ENCODE results near the gene HM13.
A peak's percentile ranks its signal among the peaks of the same experiment; 100 is the strongest.

HM13 gene

GRCh38 chr20:31579941-31580651 is 65.9 kb downstream of the HM13 start:
- TF ChIP-seq CEBPB (IDR thresholded peaks at IDR 0.05) = peak; percentile 71

GRCh38 chr20:31580706-31581105 is 66.5 kb downstream of the HM13 start:
- TF ChIP-seq TEAD4 (IDR thresholded peaks at IDR 0.05) (no peak), CREB1 (IDR thresholded peaks at IDR 0.05; ENCODE audit: low read depth) (no peak), YY1 (IDR thresholded peaks at IDR 0.05; ENCODE audit: low read depth) (no peak), REST (IDR thresholded peaks at IDR 0.05; ENCODE audit: low read depth) (no peak), RAD21 (IDR thresholded peaks at IDR 0.05; ENCODE audit: low read depth) (no peak), MAX (IDR thresholded peaks at IDR 0.05) (no peak), USF1 (IDR thresholded peaks at IDR 0.05) (no peak), TAF1 (IDR thresholded peaks at IDR 0.05; ENCODE audit: low read depth) (no peak), EGR1 (IDR thresholded peaks at IDR 0.05) (no peak), ZBTB7A (IDR thresholded peaks at IDR 0.05; ENCODE audit: low read depth) (no peak), FOXM1 (IDR thresholded peaks at IDR 0.05; ENCODE audit: borderline replicate concordance, low read depth) (no peak), CEBPB (IDR thresholded peaks at IDR 0.05) (no peak), NFIC (IDR thresholded peaks at IDR 0.05) (no peak), EP300 (IDR thresholded peaks at IDR 0.05; ENCODE audit: borderline replicate concordance) (no peak), TCF12 (IDR thresholded peaks at IDR 0.05; ENCODE audit: low read depth) (no peak)

GRCh38 chr20:31581391-31581790 is 67.1 kb downstream of the HM13 start:
- no peak for TF ChIP-seq CEBPB (IDR thresholded peaks at IDR 0.05)
- no peak for TF ChIP-seq TEAD4 (IDR thresholded peaks at IDR 0.05)
- TF ChIP-seq FOXM1 (IDR thresholded peaks at IDR 0.05; ENCODE audit: borderline replicate concordance, low read depth) = no peak
- TF ChIP-seq EGR1 (IDR thresholded peaks at IDR 0.05) = no peak
- TF ChIP-seq TCF12 (IDR thresholded peaks at IDR 0.05; ENCODE audit: low read depth) = no peak
- no peak for TF ChIP-seq MAX (IDR thresholded peaks at IDR 0.05)
- no peak for TF ChIP-seq YY1 (IDR thresholded peaks at IDR 0.05; ENCODE audit: low read depth)
- no peak for TF ChIP-seq REST (IDR thresholded peaks at IDR 0.05; ENCODE audit: low read depth)
- TF ChIP-seq ZBTB7A (IDR thresholded peaks at IDR 0.05; ENCODE audit: low read depth) = no peak
- TF ChIP-seq NFIC (IDR thresholded peaks at IDR 0.05) = no peak
- no peak for TF ChIP-seq RAD21 (IDR thresholded peaks at IDR 0.05; ENCODE audit: low read depth)
- TF ChIP-seq CREB1 (IDR thresholded peaks at IDR 0.05; ENCODE audit: low read depth) = no peak

GRCh38 chr20:31587545-31588389 is 73.5 kb downstream of the HM13 start:
- TF ChIP-seq TAF1 (IDR thresholded peaks at IDR 0.05; ENCODE audit: low read depth) (no peak), TCF12 (IDR thresholded peaks at IDR 0.05; ENCODE audit: low read depth) (no peak), YY1 (IDR thresholded peaks at IDR 0.05; ENCODE audit: low read depth) (no peak), TEAD4 (IDR thresholded peaks at IDR 0.05) (no peak)

- no peak for TF ChIP-seq EGR1 (IDR thresholded peaks at IDR 0.05)
- TF ChIP-seq TAF1 (IDR thresholded peaks at IDR 0.05; ENCODE audit: low read depth) = no peak
- TF ChIP-seq MAX (IDR thresholded peaks at IDR 0.05) = no peak
- no peak for TF ChIP-seq YY1 (IDR thresholded peaks at IDR 0.05; ENCODE audit: low read depth)
- no peak for TF ChIP-seq CEBPB (IDR thresholded peaks at IDR 0.05)
- no peak for TF ChIP-seq TEAD4 (IDR thresholded peaks at IDR 0.05)
- no peak for TF ChIP-seq CREB1 (IDR thresholded peaks at IDR 0.05; ENCODE audit: low read depth)
- TF ChIP-seq FOXM1 (IDR thresholded peaks at IDR 0.05; ENCODE audit: borderline replicate concordance, low read depth) = no peak
- no peak for TF ChIP-seq EP300 (IDR thresholded peaks at IDR 0.05; ENCODE audit: borderline replicate concordance)
- TF ChIP-seq NFIC (IDR thresholded peaks at IDR 0.05) = no peak
Observed at GRCh38 chr20:31590717-31591225, 76.5 kb downstream of the HM13 start.

Measured in Ishikawa (cell line).